GM12891 (cell line): ENCODE results near the gene CASTOR1.

ENCODE experiments used
- POLR2A ChIP-seq: IDR thresholded peaks from 2 replicates; pipeline ENCODE4 v1.6.1; 2011; ENCODE audit warnings: low read depth, low read length, control low read depth
- POLR2AphosphoS5 ChIP-seq: IDR thresholded peaks from 2 replicates; pipeline ENCODE4 v1.6.1; 2011; ENCODE audit warnings: low read depth, low read length, control low read depth
- TAF1 ChIP-seq: IDR thresholded peaks from 2 replicates; pipeline ENCODE4 v1.6.1; 2011; ENCODE audit warnings: low read depth, low read length, control low read depth

DNA sequence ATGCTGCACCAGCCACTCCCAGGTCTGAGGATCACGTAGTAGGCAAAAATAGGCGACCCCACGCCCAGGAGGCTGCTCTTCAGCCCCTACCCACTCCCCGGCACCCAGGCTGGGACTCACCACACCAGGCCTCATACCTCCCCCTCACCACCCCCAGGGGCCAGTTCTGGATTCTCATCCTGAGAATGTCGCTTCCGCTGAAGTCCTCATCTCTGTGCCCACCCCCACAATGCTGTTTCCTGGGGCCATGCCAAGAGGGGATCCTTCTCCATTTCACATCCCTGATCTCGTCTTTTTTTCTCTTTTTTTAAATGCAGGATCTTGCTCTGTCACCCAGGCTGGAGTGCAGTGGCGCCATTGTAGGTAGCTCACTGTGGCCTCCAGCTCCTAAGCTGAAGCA, 21.0 kb downstream of the CASTOR1 start:
- no peak for TF ChIP-seq TAF1
- TF ChIP-seq POLR2A: no peak
- TF ChIP-seq POLR2AphosphoS5: no peak
